ENCODE results near the gene DLD.
A peak's percentile ranks its signal among the peaks of the same experiment; 100 is the strongest.

The DLD gene

DNA sequence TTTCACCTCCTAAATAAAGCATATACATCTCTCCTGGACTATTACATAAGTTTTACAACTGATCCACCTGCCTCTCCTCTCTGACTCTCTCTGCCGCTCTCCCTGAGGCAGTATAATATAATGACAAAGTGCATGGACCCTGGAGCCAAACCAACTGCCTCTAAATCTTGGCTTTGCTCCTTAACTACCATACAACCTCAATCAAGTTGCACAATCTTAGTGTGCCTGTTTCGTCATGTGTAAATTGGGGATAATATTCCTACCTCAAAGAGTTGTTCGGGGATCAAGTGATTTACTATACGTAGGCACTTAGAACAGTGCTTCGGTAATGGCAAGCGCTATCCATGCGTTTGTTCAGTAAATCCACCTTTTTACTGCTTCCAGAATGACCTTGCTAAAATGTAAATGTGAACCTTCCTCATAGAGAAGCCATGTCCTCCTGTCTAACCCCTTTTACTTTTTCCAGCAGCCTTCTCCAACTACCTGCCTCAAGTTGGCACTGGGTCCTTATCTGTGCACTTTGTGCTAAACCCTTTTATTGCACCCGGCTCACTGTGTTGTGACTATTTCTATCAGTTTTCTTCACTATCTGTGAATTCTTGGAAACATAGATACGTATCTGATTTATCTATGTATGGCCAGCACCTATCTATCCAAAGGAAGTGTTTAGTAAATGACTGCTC lies 30.6 kb upstream of the DLD start:
- Mint-ChIP-seq H3K4me3 (no peak overlapping the region), H3K27ac (no peak overlapping the region), H3K4me1 (ENCODE audit: low read depth) (no peaks in the 10 kb centered on the region), H3K36me3 (ENCODE audit: low read depth) (no peaks in the 10 kb centered on the region), H3K9me3 (no peaks in the 10 kb centered on the region), H3K27me3 (peaks cover 2% of the 10 kb centered on the region)
- intact Hi-C loops (cut with micrococcal nuclease) = no loop called here

DNA sequence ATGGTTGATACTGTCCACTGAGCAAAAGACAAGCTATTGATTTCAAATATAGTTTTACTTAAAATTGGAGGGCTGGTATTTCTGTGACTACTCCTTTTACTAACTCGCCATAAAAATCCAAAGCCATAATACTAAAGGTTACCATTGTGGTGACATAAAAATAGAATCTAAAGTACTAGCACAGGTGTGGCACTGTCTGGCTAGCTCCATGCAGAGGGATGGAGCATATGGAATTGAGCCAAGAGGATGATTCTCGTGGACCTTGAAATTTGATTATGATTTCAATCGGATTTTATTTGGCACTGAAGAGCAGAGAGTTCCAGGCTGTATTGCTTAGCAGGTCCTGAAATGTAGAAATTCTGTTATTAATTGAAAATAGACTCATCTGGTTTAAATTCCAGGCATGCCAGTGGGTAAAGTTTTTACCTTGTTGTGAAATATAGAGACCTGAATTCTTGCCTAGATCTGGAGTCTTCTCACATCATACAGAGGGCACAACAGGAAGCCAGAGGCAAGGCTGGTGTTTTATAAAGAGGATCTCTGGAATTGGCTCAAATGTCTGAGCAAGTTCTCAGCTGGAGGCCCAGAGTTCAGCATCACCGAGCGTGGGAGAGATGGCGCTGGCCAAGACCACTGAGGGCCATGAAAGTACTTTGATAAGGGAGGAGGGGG lies 29.9 kb upstream of the DLD start:
- no peak overlapping the region for H3K4me3 Mint-ChIP-seq
- peaks cover 2% of the 10 kb centered on the region for H3K27me3 Mint-ChIP-seq
- no peaks in the 10 kb centered on the region for H3K36me3 Mint-ChIP-seq (ENCODE audit: low read depth)
- intact Hi-C loops (cut with micrococcal nuclease) = no loop called here
- no peak overlapping the region for H3K27ac Mint-ChIP-seq
- no peaks in the 10 kb centered on the region for H3K9me3 Mint-ChIP-seq
- H3K4me1 Mint-ChIP-seq (ENCODE audit: low read depth) = no peaks in the 10 kb centered on the region

DNA sequence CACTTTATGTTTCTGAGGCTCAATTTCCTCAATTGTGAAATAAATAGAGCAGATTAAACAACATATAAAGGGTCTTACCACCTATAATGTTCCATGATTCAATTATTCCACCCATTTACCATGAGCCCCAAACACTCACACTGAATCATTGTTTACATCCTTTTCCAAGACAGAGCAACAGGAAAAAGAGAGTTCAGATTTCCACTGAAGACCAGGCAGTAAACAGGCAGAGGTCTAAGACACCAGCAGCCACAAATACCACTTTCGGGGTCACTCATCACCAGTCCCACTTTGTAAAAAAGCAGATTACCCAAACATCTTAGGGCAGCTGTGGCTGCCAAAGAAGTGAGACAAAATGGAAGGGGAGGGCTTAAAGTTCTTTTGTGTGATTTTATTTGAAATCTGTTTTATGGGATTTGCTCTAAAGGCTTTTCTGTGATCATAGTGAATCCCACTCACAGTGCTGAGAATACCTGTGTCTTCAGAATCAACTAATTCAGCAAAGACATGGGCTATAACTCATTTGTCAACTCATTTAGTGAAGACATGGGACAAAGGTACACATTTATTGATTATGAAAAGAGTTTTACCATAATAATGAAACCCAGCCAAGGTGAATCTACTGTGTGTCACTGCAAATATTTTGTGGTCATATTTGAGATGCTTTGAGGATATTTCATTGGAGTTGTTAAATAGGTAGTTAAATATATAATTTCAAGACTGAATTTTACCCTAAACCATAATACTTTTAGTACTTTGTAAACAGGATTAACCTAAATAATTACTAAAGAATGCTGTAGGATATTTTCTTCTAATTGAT lies 24.8 kb upstream of the DLD start:
- Mint-ChIP-seq H3K36me3 (ENCODE audit: low read depth) (no peaks in the 10 kb centered on the region), H3K27me3 (peaks cover 2% of the 10 kb centered on the region), H3K4me1 (ENCODE audit: low read depth) (no peaks in the 10 kb centered on the region), H3K4me3 (no peak overlapping the region), H3K27ac (no peak overlapping the region), H3K9me3 (no peaks in the 10 kb centered on the region)
- intact Hi-C loops (cut with micrococcal nuclease) = no loop called here

DNA sequence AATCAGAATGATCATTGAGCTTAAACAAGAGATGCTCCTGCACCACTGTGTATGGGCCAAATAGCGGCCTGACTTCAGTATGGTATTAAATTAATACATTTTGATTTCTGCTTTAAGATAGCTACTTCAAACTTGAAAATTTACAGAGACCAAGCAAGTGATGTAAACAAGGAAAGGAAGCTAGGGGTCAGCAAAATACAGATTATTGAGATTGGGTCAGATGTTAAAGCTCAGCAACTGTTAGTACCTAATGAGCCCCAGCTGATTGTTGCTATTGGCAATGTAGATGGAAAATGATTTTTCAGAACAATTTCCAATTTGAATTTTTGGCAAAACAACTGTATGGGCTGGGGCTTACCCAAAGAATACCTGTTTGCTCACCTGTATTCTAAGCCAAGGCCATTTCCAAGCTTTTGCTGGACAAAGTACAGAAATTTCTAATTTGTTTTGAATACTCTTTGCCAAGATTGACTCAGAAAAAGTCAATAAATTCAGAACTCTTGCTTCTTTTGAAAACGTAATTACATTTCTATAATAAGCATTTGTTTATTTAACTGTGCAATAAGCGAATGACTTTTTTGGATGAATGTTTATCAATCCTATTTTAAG lies 23.0 kb upstream of the DLD start:
- no peaks in the 10 kb centered on the region for H3K36me3 Mint-ChIP-seq (ENCODE audit: low read depth)
- intact Hi-C loops (cut with micrococcal nuclease) = no loop called here
- no peak overlapping the region for H3K4me3 Mint-ChIP-seq
- H3K9me3 Mint-ChIP-seq = no peaks in the 10 kb centered on the region
- H3K4me1 Mint-ChIP-seq (ENCODE audit: low read depth) = no peaks in the 10 kb centered on the region
- H3K27me3 Mint-ChIP-seq = peaks cover 2% of the 10 kb centered on the region
- no peak overlapping the region for H3K27ac Mint-ChIP-seq

DNA sequence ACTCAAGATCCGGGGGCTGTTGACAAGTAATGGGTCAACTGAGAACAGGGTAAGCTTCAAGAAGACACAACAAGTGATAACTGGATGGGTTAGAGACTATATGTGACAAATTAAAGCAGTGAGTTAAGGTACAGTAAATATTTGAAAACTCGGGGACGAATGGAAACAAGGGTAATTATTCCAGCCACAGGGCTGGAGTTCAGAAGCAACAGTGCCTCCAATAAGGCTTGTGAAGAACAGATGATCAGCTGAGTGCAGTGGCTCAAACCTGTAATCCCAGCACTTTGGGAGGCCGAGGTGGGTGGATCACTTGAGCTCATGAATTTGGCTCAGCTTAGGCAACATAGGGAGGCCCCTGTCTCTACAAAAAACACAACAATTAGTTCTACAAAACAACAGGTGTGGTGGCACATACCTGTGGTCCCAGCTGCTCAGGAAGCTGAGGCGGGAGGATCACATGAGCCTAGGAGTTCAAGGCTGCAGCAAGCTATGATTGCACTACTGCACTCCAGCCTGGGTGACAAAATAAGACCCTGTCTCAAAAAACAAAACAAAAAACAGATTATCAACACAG lies 20.5 kb upstream of the DLD start:
- H3K4me3 Mint-ChIP-seq = no peak overlapping the region
- intact Hi-C loops (cut with micrococcal nuclease) = loop anchor here (10.0 kb wide), 1 partner anchor 306 kb away; the partner anchor contains the start of genes COG5 and DUS4L

DNA sequence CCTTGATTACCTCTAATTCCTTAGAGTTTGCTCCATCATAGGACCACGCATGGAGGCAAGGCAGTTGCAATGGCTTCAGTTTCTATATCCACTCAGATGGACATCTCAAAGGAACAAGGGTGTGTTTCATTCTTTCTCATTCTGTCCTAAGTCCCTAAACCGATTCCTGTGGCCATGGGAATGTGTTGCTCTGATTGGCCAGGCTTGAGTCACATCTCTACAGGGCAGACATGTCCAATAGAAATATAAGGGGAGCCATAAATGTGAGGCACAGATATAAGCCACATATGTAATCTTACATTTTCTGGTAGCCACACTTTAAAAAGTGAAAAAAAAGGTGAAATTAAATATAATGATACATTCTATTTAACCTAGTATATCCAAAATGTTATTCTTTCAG lies 16.9 kb upstream of the DLD start:
- no peaks in the 10 kb centered on the region for H3K36me3 Mint-ChIP-seq (ENCODE audit: low read depth)
- H3K27me3 Mint-ChIP-seq = no peaks in the 10 kb centered on the region
- peaks cover 9% of the 10 kb centered on the region for H3K4me1 Mint-ChIP-seq (ENCODE audit: low read depth)
- no peaks in the 10 kb centered on the region for H3K9me3 Mint-ChIP-seq
- H3K4me3 Mint-ChIP-seq = no peak overlapping the region
- H3K27ac Mint-ChIP-seq = no peak overlapping the region
- intact Hi-C loops (cut with micrococcal nuclease) = loop anchor here (2.0 to 10.0 kb wide), 2 partner anchors 17 to 309 kb away; partner anchors contain the start of genes COG5, DLD and DUS4L

More for the DNA sequence above, 20.5 kb upstream of the DLD start:
- Mint-ChIP-seq H3K9me3 (no peaks in the 10 kb centered on the region), H3K4me1 (ENCODE audit: low read depth) (no peaks in the 10 kb centered on the region), H3K27me3 (no peaks in the 10 kb centered on the region), H3K27ac (no peak overlapping the region), H3K36me3 (ENCODE audit: low read depth) (no peaks in the 10 kb centered on the region)

DNA sequence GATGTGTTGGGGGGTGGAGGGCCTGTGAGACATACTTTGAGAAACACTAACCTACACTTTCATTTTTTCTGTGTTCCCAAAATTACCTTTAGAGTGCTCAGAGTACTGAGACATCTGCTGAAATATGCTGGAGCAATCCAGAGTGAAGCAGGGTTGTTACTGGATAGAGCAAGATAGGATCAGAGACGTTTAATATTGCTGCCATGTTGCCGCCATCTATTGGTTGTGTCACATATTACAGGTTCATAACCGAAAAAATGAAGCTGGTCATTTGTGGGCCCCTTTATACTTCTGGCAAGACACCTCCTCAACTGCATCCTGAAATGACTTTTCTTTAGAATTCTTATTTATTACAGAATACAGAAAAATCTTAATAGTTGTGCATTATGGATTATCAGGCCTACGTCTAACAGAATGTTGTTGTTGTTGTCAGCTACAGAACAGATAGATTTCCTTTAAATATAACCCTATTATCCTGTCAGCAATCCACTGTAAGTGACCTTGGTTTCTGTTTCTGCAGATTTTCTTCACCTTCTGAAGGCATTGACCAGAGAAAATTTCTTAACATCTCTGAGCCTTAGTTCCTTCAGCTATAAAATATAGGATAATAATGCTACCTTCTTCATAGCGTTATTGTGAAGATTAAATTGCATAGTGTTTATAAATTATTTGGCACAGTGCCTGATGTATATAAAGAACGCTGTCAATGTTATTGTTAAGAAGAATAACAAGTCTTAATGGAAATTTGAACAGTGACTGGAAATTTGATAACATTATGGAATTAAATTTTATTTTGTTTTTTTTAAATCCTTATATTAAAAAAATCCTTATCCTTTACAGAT lies 16.2 kb upstream of the DLD start:
- Mint-ChIP-seq H3K9me3 (no peaks in the 10 kb centered on the region), H3K27ac (no peak overlapping the region), H3K4me1 (ENCODE audit: low read depth) (peaks cover 9% of the 10 kb centered on the region), H3K27me3 (no peaks in the 10 kb centered on the region), H3K4me3 (no peak overlapping the region), H3K36me3 (ENCODE audit: low read depth) (no peaks in the 10 kb centered on the region)
- intact Hi-C loops (cut with micrococcal nuclease) = loop anchor here (1.0 to 10.0 kb wide), 4 partner anchors 16 to 413 kb away; partner anchors contain the start of genes COG5, DLD and DUS4L

DNA sequence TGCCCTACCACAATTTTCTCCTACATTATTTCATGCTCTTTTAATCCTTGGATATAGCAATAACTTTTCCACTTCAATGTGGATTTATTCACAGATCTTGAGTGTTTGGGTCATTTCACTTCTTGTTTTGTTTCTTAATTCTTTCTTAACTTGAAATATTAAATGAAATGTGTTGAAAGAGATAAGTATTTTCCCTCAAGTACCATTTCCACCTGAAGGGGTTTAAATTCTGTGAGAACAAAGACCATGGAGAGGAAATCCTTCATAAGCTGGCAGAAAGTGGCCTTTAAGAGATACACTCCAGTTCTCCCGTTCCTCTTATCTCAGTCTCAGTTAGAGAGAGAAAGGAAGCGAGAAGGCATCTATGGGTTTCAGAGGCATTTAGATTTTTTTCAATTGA lies 14.1 kb upstream of the DLD start:
- H3K36me3 Mint-ChIP-seq (ENCODE audit: low read depth) = no peaks in the 10 kb centered on the region
- no peaks in the 10 kb centered on the region for H3K27me3 Mint-ChIP-seq
- no peaks in the 10 kb centered on the region for H3K9me3 Mint-ChIP-seq
- H3K4me3 Mint-ChIP-seq = no peak overlapping the region
- peaks cover 9% of the 10 kb centered on the region for H3K4me1 Mint-ChIP-seq (ENCODE audit: low read depth)
- intact Hi-C loops (cut with micrococcal nuclease) = loop anchor here (5.0 to 10.0 kb wide), 2 partner anchors 312 to 415 kb away; partner anchors contain the start of genes COG5 and DUS4L
- peak overlapping the region; percentile 24 for H3K27ac Mint-ChIP-seq

DNA sequence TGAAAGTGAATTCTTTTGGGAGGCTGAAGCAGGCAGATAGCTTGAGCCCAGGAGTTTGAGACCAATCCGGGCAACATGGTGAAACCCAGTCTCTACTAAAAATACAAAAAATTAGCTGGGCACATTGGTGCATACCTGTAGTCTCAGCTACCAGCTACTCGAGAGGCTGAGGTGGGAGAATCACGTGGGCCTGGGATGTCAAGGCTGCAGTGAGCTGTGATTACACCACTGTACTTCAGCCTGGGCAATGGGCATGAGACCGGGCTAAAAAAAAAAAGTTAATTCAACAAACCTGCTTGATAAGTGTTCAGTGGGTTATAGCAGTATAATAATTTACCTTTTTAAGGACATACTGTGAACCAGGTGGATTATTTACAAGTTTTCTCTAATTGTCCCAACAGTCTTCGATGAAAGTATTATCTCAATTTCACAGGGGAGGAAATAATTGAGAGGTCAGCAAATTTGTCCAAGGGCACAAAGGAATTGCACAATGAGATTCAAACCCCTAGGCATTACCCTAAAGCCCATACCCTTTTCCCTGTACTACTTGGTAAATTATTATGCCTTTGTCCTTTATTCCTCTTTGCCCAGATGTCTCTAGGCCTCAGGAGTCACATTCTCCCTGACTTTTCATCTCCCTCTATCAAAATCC lies 13.1 kb upstream of the DLD start:
- no peak overlapping the region for H3K27ac Mint-ChIP-seq
- H3K4me1 Mint-ChIP-seq (ENCODE audit: low read depth) = peaks cover 9% of the 10 kb centered on the region
- no peaks in the 10 kb centered on the region for H3K36me3 Mint-ChIP-seq (ENCODE audit: low read depth)
- H3K27me3 Mint-ChIP-seq = peaks cover 3% of the 10 kb centered on the region
- no peak overlapping the region for H3K4me3 Mint-ChIP-seq
- no peaks in the 10 kb centered on the region for H3K9me3 Mint-ChIP-seq
- intact Hi-C loops (cut with micrococcal nuclease) = loop anchor here (5.0 to 10.0 kb wide), 2 partner anchors 313 to 416 kb away; partner anchors contain the start of genes COG5 and DUS4L

DNA sequence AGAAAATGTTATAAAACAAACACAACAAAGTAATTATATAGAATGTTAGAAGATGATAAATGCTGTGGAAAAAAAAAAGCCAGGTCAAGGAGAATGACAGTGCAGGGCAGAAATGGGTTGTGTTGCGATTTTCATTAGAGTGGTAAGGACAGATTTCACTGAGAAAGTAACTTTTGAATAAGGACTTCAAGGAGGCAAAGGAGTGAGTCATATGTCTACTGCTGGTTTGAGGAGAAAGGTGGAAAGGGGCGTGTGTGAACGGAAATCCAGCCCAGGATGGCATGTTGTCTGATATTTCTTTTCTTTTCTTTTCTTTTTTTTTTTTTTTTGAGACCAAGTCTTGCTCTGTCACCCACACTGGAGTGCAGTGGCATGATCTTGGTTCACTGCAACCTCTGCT lies 12.3 kb upstream of the DLD start:
- Mint-ChIP-seq H3K27ac (no peak overlapping the region), H3K27me3 (peaks cover 3% of the 10 kb centered on the region)
- intact Hi-C loops (cut with micrococcal nuclease) = loop anchor here (5.0 to 10.0 kb wide), 2 partner anchors 314 to 416 kb away; partner anchors contain the start of genes COG5 and DUS4L

DNA sequence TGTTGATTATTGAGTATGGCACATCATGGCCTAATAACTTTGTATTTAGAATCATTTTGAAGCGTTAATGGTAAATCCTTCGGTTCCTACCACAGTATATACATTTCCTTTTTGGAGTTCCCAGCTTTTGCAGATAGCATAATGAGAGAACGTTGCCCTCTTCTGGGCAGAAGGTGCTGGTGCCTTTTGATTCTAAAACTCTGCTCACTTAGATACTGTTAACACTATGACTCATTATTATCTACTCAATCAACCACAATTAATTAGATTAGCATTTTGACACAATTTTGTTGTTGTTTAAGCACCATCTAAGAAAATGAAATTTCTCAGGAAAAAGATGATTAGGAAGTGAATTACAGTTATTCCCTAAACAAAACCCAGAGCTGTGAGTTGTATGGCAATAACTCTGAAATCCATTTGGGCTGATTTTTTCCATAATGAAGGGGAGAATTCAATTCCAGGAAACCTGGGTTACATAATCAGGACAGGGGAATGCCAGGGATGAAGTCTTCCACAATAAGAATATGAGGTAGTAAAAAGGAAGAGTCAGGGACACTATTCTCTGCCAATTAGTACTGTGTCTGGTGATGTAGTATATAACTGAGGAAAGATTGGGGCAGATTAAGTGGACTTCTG lies 11.5 kb upstream of the DLD start:
- Mint-ChIP-seq H3K4me1 (ENCODE audit: low read depth) (peaks cover 9% of the 10 kb centered on the region), H3K27me3 (peaks cover 10% of the 10 kb centered on the region), H3K9me3 (no peaks in the 10 kb centered on the region), H3K27ac (no peak overlapping the region), H3K36me3 (ENCODE audit: low read depth) (no peaks in the 10 kb centered on the region), H3K4me3 (no peak overlapping the region)
- intact Hi-C loops (cut with micrococcal nuclease) = loop anchor here (5.0 to 10.0 kb wide), 2 partner anchors 315 to 417 kb away; partner anchors contain the start of genes COG5 and DUS4L

More for the DNA sequence above, 12.3 kb upstream of the DLD start:
- Mint-ChIP-seq H3K36me3 (ENCODE audit: low read depth) (no peaks in the 10 kb centered on the region), H3K4me1 (ENCODE audit: low read depth) (peaks cover 9% of the 10 kb centered on the region), H3K9me3 (no peaks in the 10 kb centered on the region), H3K4me3 (no peak overlapping the region)

DNA sequence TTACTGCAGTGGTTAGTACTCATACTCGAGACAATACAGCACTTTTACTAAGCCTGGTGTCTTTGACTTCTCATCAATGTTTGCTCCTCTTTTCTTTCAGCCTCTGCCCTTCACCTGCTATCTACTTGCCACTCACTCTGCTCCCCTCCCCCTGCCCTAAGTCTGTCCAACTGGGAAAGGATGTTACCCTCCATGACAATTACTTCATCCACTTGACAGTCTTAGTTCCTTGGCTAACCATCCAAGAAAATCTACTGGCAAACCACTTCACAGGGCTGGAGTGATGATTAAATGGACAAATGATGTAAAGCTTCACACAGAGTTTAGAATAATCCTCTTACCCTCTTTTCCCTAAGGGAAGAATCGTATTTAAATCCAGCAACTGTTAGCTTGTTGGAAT lies 8.2 kb upstream of the DLD start:
- no peak overlapping the region for H3K27ac Mint-ChIP-seq
- peaks cover 18% of the 10 kb centered on the region for H3K27me3 Mint-ChIP-seq
- H3K4me1 Mint-ChIP-seq (ENCODE audit: low read depth) = no peaks in the 10 kb centered on the region
- intact Hi-C loops (cut with micrococcal nuclease) = no loop called here
- no peaks in the 10 kb centered on the region for H3K9me3 Mint-ChIP-seq
- H3K36me3 Mint-ChIP-seq (ENCODE audit: low read depth) = no peaks in the 10 kb centered on the region
- H3K4me3 Mint-ChIP-seq = no peak overlapping the region

Data from dendritic cell treated with granulocyte-macrophage colony-stimulating factor and Interleukin-4, amounts not matched to agents 40 ng/mL and 50 ng/mL, for 4 days (primary cell).